Astrocyte of the hippocampus (primary cell): ENCODE results near the gene CSAD.
"Not testable (repeated sequence)": the region's sequence is repeated elsewhere in the genome, so short reads cannot be mapped to it uniquely, and the experiment has no call there.

ENCODE experiments used
- DNase-seq: peaks from one replicate; pipeline ENCODE4 v3.0.0; 2011; ENCODE audit warnings: low read depth, low spot score

The CSAD gene

GRCh38 chr12:53180931-53181645 is 363 bp upstream of the CSAD start:
- peak; percentile 92 for DNase-seq

GRCh38 chr12:53179687-53180219 is 972 bp downstream of the CSAD start:
- DNase-seq, result no peak

GRCh38 chr12:53178803-53179202 is 1.9 kb downstream of the CSAD start:
- DNase-seq, result not testable (repeated sequence)

- DNase-seq, result not testable (repeated sequence)
Observed at GRCh38 chr12:53177447-53177846, 3.3 kb downstream of the CSAD start.

GRCh38 chr12:53176750-53177149 is 4.0 kb downstream of the CSAD start:
- no peak for DNase-seq

- DNase-seq, result no peak
Observed at GRCh38 chr12:53174881-53175491, 5.7 kb downstream of the CSAD start.

- peak; percentile 46 for DNase-seq
Observed at GRCh38 chr12:53173085-53173715, 7.5 kb downstream of the CSAD start.

GRCh38 chr12:53172352-53172751 is 8.4 kb downstream of the CSAD start:
- DNase-seq, result peak; percentile 59

- DNase-seq, result no peak
Observed at GRCh38 chr12:53171725-53172329, 8.9 kb downstream of the CSAD start.

GRCh38 chr12:53170876-53171724 is 9.6 kb downstream of the CSAD start:
- DNase-seq, result no peak

GRCh38 chr12:53170215-53170614 is 10.5 kb downstream of the CSAD start:
- no peak for DNase-seq

GRCh38 chr12:53169644-53170043 is 11.1 kb downstream of the CSAD start:
- no peak for DNase-seq

- DNase-seq, result no peak
Observed at GRCh38 chr12:53166837-53167236, 13.9 kb downstream of the CSAD start.

GRCh38 chr12:53163008-53163407 is 17.7 kb downstream of the CSAD start:
- DNase-seq, result not testable (repeated sequence)

GRCh38 chr12:53161119-53161911 is 19.4 kb downstream of the CSAD start:
- DNase-seq, result no peak

GRCh38 chr12:53160673-53161072 is 20.1 kb downstream of the CSAD start:
- DNase-seq, result no peak

GRCh38 chr12:53160000-53160399 is 20.7 kb downstream of the CSAD start:
- DNase-seq, result no peak

- DNase-seq, result peak; percentile 87
Observed at GRCh38 chr12:53159195-53159839, 21.4 kb downstream of the CSAD start.

- DNase-seq, result no peak
Observed at GRCh38 chr12:53152390-53152789, 28.3 kb downstream of the CSAD start.

GRCh38 chr12:53151039-53151438 is 29.7 kb downstream of the CSAD start:
- no peak for DNase-seq
